OCI-LY3 (cell line): ENCODE measurements around the gene KCNC2.

Source experiments
- H2AFZ ChIP-seq: fragments of 200-600, 300-600 bp; shearing (Covaris generic); 2 replicates; pipeline ENCODE4 v1.6.0; 2014; ENCODE audit warnings: antibody characterized with exemption, low read depth, low read length
- H3K27ac ChIP-seq: fragments of 200-600, 300-600 bp; sonication (generic); 2 replicates; pipeline ENCODE4 v1.5.1; 2014; ENCODE audit warnings: mild to moderate bottlenecking, low read length, moderate library complexity, mixed read lengths
- H3K27me3 ChIP-seq: fragments of 200-600, 300-600 bp; sonication (generic); 2 replicates; pipeline ENCODE4 v1.6.1; 2014; ENCODE audit warnings: low read depth, low read length, mixed read lengths
- H3K36me3 ChIP-seq: fragments of 200-600, 300-600 bp; sonication (generic); replicated peaks from 2 replicates; pipeline ENCODE3; 2014; ENCODE audit warnings: low read depth, low read length, mixed read lengths
- H3K4me1 ChIP-seq: fragments of 300-600, 200-600 bp; sonication (generic); 2 replicates; pipeline ENCODE4 v1.6.1; 2014; ENCODE audit warnings: low read length, mixed read lengths
- H3K4me2 ChIP-seq: fragments of 200-600, 300-600 bp; sonication (generic); 2 replicates; pipeline ENCODE4 v1.6.1; 2014; ENCODE audit warnings: low read length, mixed read lengths
- H3K4me3 ChIP-seq: fragments of 300-600, 200-600 bp; sonication (generic); 2 replicates; pipeline ENCODE4 v1.5.1; 2014; ENCODE audit warnings: antibody characterized with exemption, mild to moderate bottlenecking, low read length, moderate library complexity
- H3K79me2 ChIP-seq: fragments of 300-600, 200-600 bp; shearing (Covaris generic); 2 replicates; pipeline ENCODE4 v1.6.1; 2014; ENCODE audit warnings: mild to moderate bottlenecking, low read length, mixed read lengths
- H3K9ac ChIP-seq: fragments of 300-600, 200-600 bp; shearing (Covaris generic); 2 replicates; pipeline ENCODE4 v1.6.0; 2014; ENCODE audit warnings: mild to moderate bottlenecking, low read length, moderate library complexity
- H3K9me3 ChIP-seq: fragments of 200-600, 300-600 bp; shearing (Covaris generic); 2 replicates; pipeline ENCODE4 v1.6.1; 2014; ENCODE audit warnings: low read length, mixed read lengths; ENCODE audit not compliant: insufficient read depth
- H4K20me1 ChIP-seq: fragments of 200-600, 300-600 bp; sonication (generic); 2 replicates; pipeline ENCODE4 v1.6.1; 2016; ENCODE audit warnings: low read length, mixed read lengths; ENCODE audit not compliant: insufficient read depth
- CTCF ChIP-seq: fragments of 200-600, 300-600 bp; sonication (generic); IDR thresholded peaks from 2 replicates; pipeline ENCODE4 v1.5.1; 2014; ENCODE audit warnings: antibody characterized with exemption, low read length, low read depth
- EZH2phosphoT487 ChIP-seq: fragments of 200-600 bp; shearing (Covaris generic); IDR thresholded peaks from 2 replicates; pipeline ENCODE4 v1.6.1; 2018; ENCODE audit warnings: antibody characterized with exemption, mixed run types, low read depth

The KCNC2 gene

GRCh38 chr12:75155962-75156361 lies 53.7 kb downstream of the KCNC2 start:
- no peaks in the 10 kb centered on the region for H3K4me1 ChIP-seq
- H3K9ac ChIP-seq, result no peak overlapping the region
- H3K4me2 ChIP-seq, result no peak overlapping the region
- TF ChIP-seq EZH2phosphoT487, result no peak
- TF ChIP-seq CTCF, result no peak
- no peaks in the 10 kb centered on the region for H3K27me3 ChIP-seq
- H3K4me3 ChIP-seq, result no peak overlapping the region
- H2AFZ ChIP-seq, result no peak overlapping the region
- H3K36me3 ChIP-seq, result no peaks in the 10 kb centered on the region
- no peaks in the 10 kb centered on the region for H3K79me2 ChIP-seq
- no peaks in the 10 kb centered on the region for H4K20me1 ChIP-seq
- H3K27ac ChIP-seq, result no peak overlapping the region
- H3K9me3 ChIP-seq, result no peaks in the 10 kb centered on the region

GRCh38 chr12:75154388-75154787 lies 55.3 kb downstream of the KCNC2 start:
- Histone ChIP-seq H3K27me3 (no peaks in the 10 kb centered on the region), H3K4me3 (no peak overlapping the region), H3K4me2 (no peak overlapping the region), H3K79me2 (no peaks in the 10 kb centered on the region), H3K9ac (no peak overlapping the region), H3K4me1 (no peaks in the 10 kb centered on the region), H2AFZ (no peak overlapping the region), H3K27ac (no peak overlapping the region), H4K20me1 (no peaks in the 10 kb centered on the region), H3K9me3 (no peaks in the 10 kb centered on the region), H3K36me3 (no peaks in the 10 kb centered on the region)
- TF ChIP-seq EZH2phosphoT487 (no peak), CTCF (no peak)

- H3K27me3 ChIP-seq, result no peaks in the 10 kb centered on the region
- H3K4me1 ChIP-seq, result no peaks in the 10 kb centered on the region
- H4K20me1 ChIP-seq, result no peaks in the 10 kb centered on the region
- no peak overlapping the region for H3K4me3 ChIP-seq
- no peak overlapping the region for H3K9ac ChIP-seq
- no peaks in the 10 kb centered on the region for H3K9me3 ChIP-seq
- no peak overlapping the region for H3K4me2 ChIP-seq
- H3K36me3 ChIP-seq, result no peaks in the 10 kb centered on the region
- H2AFZ ChIP-seq, result no peak overlapping the region
- H3K79me2 ChIP-seq, result no peaks in the 10 kb centered on the region
- no peak for TF ChIP-seq CTCF
- no peak for TF ChIP-seq EZH2phosphoT487
- no peak overlapping the region for H3K27ac ChIP-seq
Observed at GRCh38 chr12:75139196-75139595, 70.4 kb downstream of the KCNC2 start.

- H3K36me3 ChIP-seq, result no peaks in the 10 kb centered on the region
- H3K4me3 ChIP-seq, result no peak overlapping the region
- no peaks in the 10 kb centered on the region for H3K79me2 ChIP-seq
- no peak overlapping the region for H2AFZ ChIP-seq
- no peaks in the 10 kb centered on the region for H3K27me3 ChIP-seq
- no peak for TF ChIP-seq CTCF
- no peak for TF ChIP-seq EZH2phosphoT487
- H3K9ac ChIP-seq, result no peak overlapping the region
- no peak overlapping the region for H3K27ac ChIP-seq
- no peaks in the 10 kb centered on the region for H3K4me1 ChIP-seq
- no peaks in the 10 kb centered on the region for H3K9me3 ChIP-seq
- H3K4me2 ChIP-seq, result no peak overlapping the region
- no peaks in the 10 kb centered on the region for H4K20me1 ChIP-seq
Observed at GRCh38 chr12:75137896-75138295, 71.7 kb downstream of the KCNC2 start.
